Activated T-helper 9 cell treated with anti-CD3 and anti-CD28 coated beads, Interleukin-2, amount 50 U/mL, for 16 hours (primary cell): Measurements from ENCODE around the gene MYL7.
"Not testable (repeated sequence)": the region's sequence is repeated elsewhere in the genome, so short reads cannot be mapped to it uniquely, and the experiment has no call there.

ENCODE experiments used
- DNase-seq: peaks from one replicate; pipeline ENCODE4 v3.0.0-alpha.2; 2020; ENCODE audit warnings: low read depth

Gene MYL7

GRCh38 chr7:44171901-44172300, 30.8 kb upstream of the MYL7 start:
- not testable (repeated sequence) for DNase-seq

GRCh38 chr7:44167920-44168319, 26.8 kb upstream of the MYL7 start:
- no peak for DNase-seq

GRCh38 chr7:44163591-44163990, 22.5 kb upstream of the MYL7 start:
- DNase-seq: no peak

- DNase-seq: no peak
Observed at GRCh38 chr7:44162785-44163395, 21.8 kb upstream of the MYL7 start.

- DNase-seq: no peak
Observed at GRCh38 chr7:44162179-44162578, 21.0 kb upstream of the MYL7 start.

- no peak for DNase-seq
Observed at GRCh38 chr7:44161371-44161770, 20.2 kb upstream of the MYL7 start.

GRCh38 chr7:44159824-44160630, 18.9 kb upstream of the MYL7 start:
- no peak for DNase-seq

- DNase-seq: no peak
Observed at GRCh38 chr7:44158873-44159631, 17.9 kb upstream of the MYL7 start.

GRCh38 chr7:44158096-44158872, 17.2 kb upstream of the MYL7 start:
- DNase-seq: no peak

- no peak for DNase-seq
Observed at GRCh38 chr7:44157116-44158080, 16.3 kb upstream of the MYL7 start.

GRCh38 chr7:44156453-44157010, 15.4 kb upstream of the MYL7 start:
- DNase-seq: no peak

GRCh38 chr7:44155191-44156185, 14.4 kb upstream of the MYL7 start:
- DNase-seq: no peak

- DNase-seq: no peak
Observed at GRCh38 chr7:44154703-44155102, 13.6 kb upstream of the MYL7 start.

- no peak for DNase-seq
Observed at GRCh38 chr7:44153948-44154335, 12.8 kb upstream of the MYL7 start.

GRCh38 chr7:44152971-44153947, 12.1 kb upstream of the MYL7 start:
- no peak for DNase-seq

GRCh38 chr7:44151956-44152355, 10.8 kb upstream of the MYL7 start:
- no peak for DNase-seq

- no peak for DNase-seq
Observed at GRCh38 chr7:44150966-44151941, 10.1 kb upstream of the MYL7 start.
